ENCODE measurements around the gene ROCK1. TPM values are rescaled to one million over a fixed set of nuclear protein-coding genes. Genes with fewer than 3 reads are reported as not detected.

Gene ROCK1
- total RNA-seq, 1 donor from 2014 or later = 36.4 TPM

DNA sequence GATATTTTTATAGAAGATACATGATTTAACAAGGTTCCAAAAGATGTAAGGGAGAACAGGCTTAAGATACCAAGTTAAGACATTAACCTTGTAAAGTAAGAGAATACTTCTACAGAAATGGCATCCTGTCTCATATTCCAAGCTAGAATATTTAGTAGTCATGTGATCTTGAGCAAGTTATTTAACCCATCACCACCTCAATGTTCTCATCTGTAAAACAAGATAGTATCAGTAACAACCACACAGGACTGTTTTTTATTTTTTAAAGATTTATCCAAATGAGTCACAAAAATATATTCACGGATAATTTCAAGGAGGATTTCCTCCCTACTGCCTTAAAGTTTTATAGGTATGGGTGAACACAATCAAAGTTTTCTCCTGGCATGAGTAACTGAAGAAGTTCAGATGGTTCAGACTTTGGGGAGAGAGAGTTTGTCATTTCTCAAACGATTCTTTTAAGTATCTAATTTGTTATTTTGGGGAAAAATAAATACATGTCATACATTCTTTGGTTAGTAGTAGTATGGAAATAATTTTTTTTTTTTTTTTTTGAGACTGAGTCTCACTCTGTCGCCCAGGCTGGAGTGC, 25.9 kb downstream of the ROCK1 start:
- no peak for DNase-seq (ENCODE audit: low read depth, low spot score)

DNA sequence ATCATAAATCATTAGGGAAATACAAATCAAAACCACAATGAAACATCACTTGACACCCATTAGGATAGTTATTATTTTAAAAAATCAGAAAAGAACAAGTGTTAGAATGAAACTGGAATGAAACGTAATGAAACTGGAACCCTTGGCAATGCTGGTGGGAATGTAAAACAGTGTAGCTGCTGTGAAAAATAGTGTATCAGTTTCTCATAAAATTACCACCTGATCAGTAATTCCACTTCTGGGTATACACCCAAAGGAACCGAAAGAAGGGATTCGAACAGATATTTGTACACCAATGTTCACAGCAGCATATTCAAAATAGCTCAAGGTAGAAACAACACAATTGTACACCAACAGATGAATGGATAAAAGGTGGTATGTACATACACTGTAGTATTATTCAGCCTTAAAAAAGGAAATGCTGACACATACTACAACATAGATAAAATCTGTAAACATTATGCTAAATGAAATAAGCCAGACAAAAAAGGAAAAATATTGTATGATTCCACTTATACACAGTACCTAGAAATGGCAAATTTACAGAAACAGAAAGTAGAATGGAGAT, 27.0 kb downstream of the ROCK1 start:
- DNase-seq (ENCODE audit: low read depth, low spot score) = no peak
- Mint-ChIP-seq H3K4me1 (no peaks in the 10 kb centered on the region), H3K4me3 (no peak overlapping the region), H3K27ac (ENCODE audit: unreplicated experiment) (no peak overlapping the region), H3K9me3 (peaks cover 30% of the 10 kb centered on the region), H3K36me3 (ENCODE audit: low read depth) (peaks cover 68% of the 10 kb centered on the region), H3K27me3 (ENCODE audit: low read depth) (no peaks in the 10 kb centered on the region)
- no peak for TF ChIP-seq CTCF (conservative IDR thresholded peaks at IDR 0.05)

More for the DNA sequence above, 25.9 kb downstream of the ROCK1 start:
- no peaks in the 10 kb centered on the region for H3K4me1 Mint-ChIP-seq
- H3K27ac Mint-ChIP-seq (ENCODE audit: unreplicated experiment) = no peak overlapping the region
- H3K36me3 Mint-ChIP-seq (ENCODE audit: low read depth) = peaks cover 61% of the 10 kb centered on the region
- no peaks in the 10 kb centered on the region for H3K27me3 Mint-ChIP-seq (ENCODE audit: low read depth)
- no peak for TF ChIP-seq CTCF (conservative IDR thresholded peaks at IDR 0.05)
- no peak overlapping the region for H3K4me3 Mint-ChIP-seq
- peaks cover 26% of the 10 kb centered on the region for H3K9me3 Mint-ChIP-seq

- H3K4me3 Mint-ChIP-seq = no peak overlapping the region
- H3K36me3 Mint-ChIP-seq (ENCODE audit: low read depth) = peaks cover 68% of the 10 kb centered on the region
- no peaks in the 10 kb centered on the region for H3K27me3 Mint-ChIP-seq (ENCODE audit: low read depth)
- no peak overlapping the region for H3K27ac Mint-ChIP-seq (ENCODE audit: unreplicated experiment)
- H3K9me3 Mint-ChIP-seq = peaks cover 30% of the 10 kb centered on the region
- no peaks in the 10 kb centered on the region for H3K4me1 Mint-ChIP-seq
- no peak for TF ChIP-seq CTCF (conservative IDR thresholded peaks at IDR 0.05)
- no peak for DNase-seq (ENCODE audit: low read depth, low spot score)
Measured at GRCh38 chr18:21083017-21083416, 28.6 kb downstream of the ROCK1 start.

- H3K4me3 Mint-ChIP-seq = no peak overlapping the region
- peaks cover 4% of the 10 kb centered on the region for H3K4me1 Mint-ChIP-seq
Measured at GRCh38 chr18:21081426-21081825, 30.2 kb downstream of the ROCK1 start.

DNA sequence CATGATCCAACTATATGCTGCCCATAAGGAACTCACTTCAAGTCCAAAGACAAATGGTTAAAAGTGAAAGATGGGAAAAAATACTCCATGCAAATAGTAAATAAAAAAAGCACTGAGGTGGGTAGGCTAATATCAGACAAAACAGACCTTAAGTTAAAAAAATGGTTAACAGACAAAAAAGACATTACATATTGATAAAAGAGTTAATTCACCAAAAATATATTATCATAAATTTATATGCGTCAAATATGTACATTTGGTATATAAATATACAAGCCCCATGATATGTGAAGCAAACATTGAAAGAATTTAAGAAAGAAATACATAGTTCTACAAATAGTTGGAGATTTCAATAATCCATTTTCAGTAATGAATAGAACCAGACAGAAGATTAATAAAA, 31.0 kb downstream of the ROCK1 start:
- Mint-ChIP-seq H3K27me3 (ENCODE audit: low read depth) (no peaks in the 10 kb centered on the region), H3K9me3 (peaks cover 27% of the 10 kb centered on the region), H3K4me1 (peaks cover 4% of the 10 kb centered on the region), H3K27ac (ENCODE audit: unreplicated experiment) (no peak overlapping the region), H3K4me3 (no peak overlapping the region), H3K36me3 (ENCODE audit: low read depth) (peaks cover 55% of the 10 kb centered on the region)
- no peak for DNase-seq (ENCODE audit: low read depth, low spot score)
- TF ChIP-seq CTCF (conservative IDR thresholded peaks at IDR 0.05) = no peak

More at GRCh38 chr18:21081426-21081825, 30.2 kb downstream of the ROCK1 start:
- no peak for DNase-seq (ENCODE audit: low read depth, low spot score)
- peaks cover 30% of the 10 kb centered on the region for H3K9me3 Mint-ChIP-seq
- no peak overlapping the region for H3K27ac Mint-ChIP-seq (ENCODE audit: unreplicated experiment)
- TF ChIP-seq CTCF (conservative IDR thresholded peaks at IDR 0.05) = no peak
- H3K27me3 Mint-ChIP-seq (ENCODE audit: low read depth) = no peaks in the 10 kb centered on the region
- H3K36me3 Mint-ChIP-seq (ENCODE audit: low read depth) = peaks cover 58% of the 10 kb centered on the region
